ENCODE measurements around the gene VPREB3. TPM values are rescaled to one million over a fixed set of nuclear protein-coding genes. Genes with fewer than 3 reads are reported as not detected.

VPREB3 gene
- total RNA-seq, 1 experiment from 2014 or later = 0.88 TPM

GRCh38 chr22:23718371-23719165 is 35.7 kb downstream of the VPREB3 start:
- Histone ChIP-seq H3K9me3 (ENCODE audit: low read depth, low read length, poor library complexity, severe bottlenecking) (no peaks in the 10 kb centered on the region), H3K36me3 (ENCODE audit: insufficient read depth, low read length, poor library complexity, severe bottlenecking) (peaks cover 4% of the 10 kb centered on the region), H3K4me3 (ENCODE audit: low read depth, low read length, poor library complexity, severe bottlenecking) (no peak overlapping the region), H3K4me1 (ENCODE audit: insufficient read depth, low read length, poor library complexity, severe bottlenecking) (peaks cover 4% of the 10 kb centered on the region), H3K27me3 (replicated peaks; ENCODE audit: insufficient read depth, low read depth, low read length, poor library complexity) (no peaks in the 10 kb centered on the region), H3K27ac (ENCODE audit: low read depth, low read length, poor library complexity, severe bottlenecking) (no peak overlapping the region)
- TF ChIP-seq, protein P1, sequence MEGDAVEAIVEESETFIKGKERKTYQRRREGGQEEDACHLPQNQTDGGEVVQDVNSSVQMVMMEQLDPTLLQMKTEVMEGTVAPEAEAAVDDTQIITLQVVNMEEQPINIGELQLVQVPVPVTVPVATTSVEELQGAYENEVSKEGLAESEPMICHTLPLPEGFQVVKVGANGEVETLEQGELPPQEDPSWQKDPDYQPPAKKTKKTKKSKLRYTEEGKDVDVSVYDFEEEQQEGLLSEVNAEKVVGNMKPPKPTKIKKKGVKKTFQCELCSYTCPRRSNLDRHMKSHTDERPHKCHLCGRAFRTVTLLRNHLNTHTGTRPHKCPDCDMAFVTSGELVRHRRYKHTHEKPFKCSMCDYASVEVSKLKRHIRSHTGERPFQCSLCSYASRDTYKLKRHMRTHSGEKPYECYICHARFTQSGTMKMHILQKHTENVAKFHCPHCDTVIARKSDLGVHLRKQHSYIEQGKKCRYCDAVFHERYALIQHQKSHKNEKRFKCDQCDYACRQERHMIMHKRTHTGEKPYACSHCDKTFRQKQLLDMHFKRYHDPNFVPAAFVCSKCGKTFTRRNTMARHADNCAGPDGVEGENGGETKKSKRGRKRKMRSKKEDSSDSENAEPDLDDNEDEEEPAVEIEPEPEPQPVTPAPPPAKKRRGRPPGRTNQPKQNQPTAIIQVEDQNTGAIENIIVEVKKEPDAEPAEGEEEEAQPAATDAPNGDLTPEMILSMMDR (conservative IDR thresholded peaks at IDR 0.05; ENCODE audit: low read depth, low read length) = no peak
- no peak for TF ChIP-seq EZH2 (IDR thresholded peaks at IDR 0.05; ENCODE audit: borderline replicate concordance, low read depth, low read length, poor library complexity, severe bottlenecking)
- BruUV-seq (replicated peaks) = no TSS peak
- DNase-seq (ENCODE audit: low spot score) = no peak
- ChIA-PET POLR2A (ENCODE audit: low non-redundant PET) (no interaction called here), CTCF (interaction anchor here (0.7 kb wide), 1 partner anchor 354 kb away, joined by 5 read pairs; no protein-coding TSS in a partner anchor)
- intact Hi-C loops (cut with micrococcal nuclease; ENCODE audit: unreplicated experiment) = no loop called here

DNA sequence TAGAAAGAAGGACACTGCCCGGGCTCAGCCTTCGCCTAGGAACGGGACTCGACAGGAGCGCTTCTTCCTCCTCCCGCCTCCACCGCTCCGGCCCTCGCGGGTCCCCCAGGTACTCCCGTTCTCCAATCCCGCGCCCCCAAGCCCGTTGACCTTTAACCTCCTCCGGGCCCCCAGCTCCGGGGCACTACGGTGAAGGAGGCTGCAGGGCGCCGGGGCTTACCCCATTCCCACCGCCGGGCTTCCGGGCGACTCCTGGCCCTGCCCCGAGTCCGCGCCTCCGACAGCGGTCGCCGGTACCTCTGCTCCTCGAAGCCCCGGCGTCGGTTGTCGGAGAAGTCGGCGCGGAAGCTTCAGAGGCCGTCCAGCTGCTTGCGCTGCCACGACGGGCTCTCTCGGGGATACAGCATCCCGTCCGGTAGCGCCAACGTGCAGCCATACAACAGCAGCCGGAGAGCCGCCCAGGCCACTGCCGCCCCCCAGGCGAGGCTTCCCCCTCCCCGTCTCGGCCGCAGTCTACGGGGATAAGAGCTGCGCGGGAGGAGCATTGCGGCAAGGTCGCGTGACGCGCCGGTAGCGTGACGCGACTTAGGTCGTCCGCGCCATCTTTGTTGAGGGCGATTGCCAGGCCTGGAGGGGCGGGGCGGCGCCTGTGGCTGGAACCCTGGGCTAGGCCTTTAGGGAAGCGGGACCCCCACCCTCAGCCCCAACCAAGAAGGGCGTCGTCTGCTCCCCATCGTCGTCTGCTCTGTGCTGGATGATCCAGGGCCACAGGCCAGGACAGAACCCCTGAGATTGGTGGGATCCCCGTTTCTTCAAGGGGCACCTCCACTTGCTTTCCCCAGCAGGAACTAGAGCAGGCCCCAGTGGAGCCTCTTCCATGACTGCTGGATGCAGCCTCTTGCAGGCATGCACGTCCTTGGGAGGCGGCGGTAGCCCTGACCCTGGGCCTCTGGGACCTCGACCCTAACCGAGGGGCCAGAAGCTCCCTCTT is 37.1 kb downstream of the VPREB3 start:
- peak; percentile 94 for DNase-seq (ENCODE audit: low spot score)
- H3K27me3 ChIP-seq (replicated peaks; ENCODE audit: insufficient read depth, low read depth, low read length, poor library complexity) = no peaks in the 10 kb centered on the region
- peak overlapping the region; percentile 89 for H3K4me3 ChIP-seq (ENCODE audit: low read depth, low read length, poor library complexity, severe bottlenecking)
- ChIA-PET POLR2A (ENCODE audit: low non-redundant PET) (interaction anchor here (0.6 kb wide), 1 partner anchor 70 kb away, joined by 3 read pairs; no protein-coding TSS in a partner anchor), CTCF (no interaction called here)
- H3K4me1 ChIP-seq (ENCODE audit: insufficient read depth, low read length, poor library complexity, severe bottlenecking) = peaks cover 4% of the 10 kb centered on the region
- intact Hi-C loops (cut with micrococcal nuclease; ENCODE audit: unreplicated experiment) = no loop called here
- peaks cover 8% of the 10 kb centered on the region for H3K36me3 ChIP-seq (ENCODE audit: insufficient read depth, low read length, poor library complexity, severe bottlenecking)
- TSS peak; percentile 50 for BruUV-seq (replicated peaks)
- no peak for TF ChIP-seq EZH2 (IDR thresholded peaks at IDR 0.05; ENCODE audit: borderline replicate concordance, low read depth, low read length, poor library complexity, severe bottlenecking)
- TF ChIP-seq, protein P1 (conservative IDR thresholded peaks at IDR 0.05; ENCODE audit: low read depth, low read length) = no peak
- H3K27ac ChIP-seq (ENCODE audit: low read depth, low read length, poor library complexity, severe bottlenecking) = peak overlapping the region; percentile 84
- H3K9me3 ChIP-seq (ENCODE audit: low read depth, low read length, poor library complexity, severe bottlenecking) = no peaks in the 10 kb centered on the region

DNA sequence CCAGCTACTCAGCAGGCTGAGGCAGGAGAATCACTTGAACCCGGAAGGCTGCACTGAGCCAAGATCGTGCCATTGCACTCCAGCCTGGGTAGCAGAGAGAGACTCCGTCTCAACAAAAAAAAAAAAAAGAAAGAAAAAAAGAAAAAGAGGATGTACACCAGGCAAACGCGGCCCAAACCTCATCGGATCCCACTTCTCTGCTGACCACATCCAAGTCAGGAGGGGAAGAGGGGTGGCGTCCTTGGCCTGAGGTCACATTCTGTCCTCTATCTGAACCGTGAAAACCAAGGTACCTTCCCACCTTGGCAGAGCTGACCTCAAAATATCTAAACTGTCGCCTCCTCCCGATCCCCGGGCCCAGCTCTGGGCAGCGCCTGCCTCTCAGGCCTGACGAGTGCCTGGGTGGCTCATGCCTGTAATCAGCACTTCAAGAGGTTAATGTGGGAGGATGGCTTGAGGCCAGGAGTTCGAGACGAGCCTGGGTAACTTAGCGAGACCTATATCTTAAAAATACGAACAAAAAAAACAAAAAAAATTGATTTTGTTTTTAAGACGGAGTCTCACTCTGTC is 38.3 kb downstream of the VPREB3 start:
- no TSS peak for BruUV-seq (replicated peaks)
- POLR2A ChIA-PET (ENCODE audit: low non-redundant PET) = no interaction called here
- intact Hi-C loops (cut with micrococcal nuclease; ENCODE audit: unreplicated experiment) = no loop called here

More for the DNA sequence above, 38.3 kb downstream of the VPREB3 start:
- no peak for DNase-seq (ENCODE audit: low spot score)
- TF ChIP-seq EZH2 (IDR thresholded peaks at IDR 0.05; ENCODE audit: borderline replicate concordance, low read depth, low read length, poor library complexity, severe bottlenecking) = no peak
- TF ChIP-seq, protein P1 (conservative IDR thresholded peaks at IDR 0.05; ENCODE audit: low read depth, low read length) = no peak
- Histone ChIP-seq H3K4me1 (ENCODE audit: insufficient read depth, low read length, poor library complexity, severe bottlenecking) (peaks cover 4% of the 10 kb centered on the region), H3K4me3 (ENCODE audit: low read depth, low read length, poor library complexity, severe bottlenecking) (peak overlapping the region; percentile 89), H3K9me3 (ENCODE audit: low read depth, low read length, poor library complexity, severe bottlenecking) (no peaks in the 10 kb centered on the region), H3K36me3 (ENCODE audit: insufficient read depth, low read length, poor library complexity, severe bottlenecking) (peaks cover 8% of the 10 kb centered on the region), H3K27ac (ENCODE audit: low read depth, low read length, poor library complexity, severe bottlenecking) (no peak overlapping the region), H3K27me3 (replicated peaks; ENCODE audit: insufficient read depth, low read depth, low read length, poor library complexity) (no peaks in the 10 kb centered on the region)
- CTCF ChIA-PET = no interaction called here

Data from A673 (cell line).